Midbrain (tissue), 1 donor: ENCODE results near the gene ADRA2A.

Source experiments
- DNase-seq: peaks from one replicate; lab custom pipeline; 2025; lab: John Stamatoyannopoulos, UW

The ADRA2A gene

GRCh38 chr10:111110771-111111170 lies 33.9 kb downstream of the ADRA2A start:
- DNase-seq = no peak

- DNase-seq = no peak
These were observed 35.5 kb downstream of the ADRA2A start for GRCh38 chr10:111112333-111112732.

GRCh38 chr10:111113238-111113960 lies 36.6 kb downstream of the ADRA2A start:
- no peak for DNase-seq

- DNase-seq = no peak
These were observed 37.3 kb downstream of the ADRA2A start for GRCh38 chr10:111113961-111114757.

GRCh38 chr10:111114758-111115500 lies 38.1 kb downstream of the ADRA2A start:
- DNase-seq = no peak

GRCh38 chr10:111116211-111116610 lies 39.4 kb downstream of the ADRA2A start:
- no peak for DNase-seq

GRCh38 chr10:111116762-111117445 lies 40.1 kb downstream of the ADRA2A start:
- no peak for DNase-seq

- DNase-seq = no peak
These were observed 40.9 kb downstream of the ADRA2A start for GRCh38 chr10:111117528-111118277.

GRCh38 chr10:111118758-111119157 lies 41.9 kb downstream of the ADRA2A start:
- no peak for DNase-seq

- no peak for DNase-seq
These were observed 42.8 kb downstream of the ADRA2A start for GRCh38 chr10:111119637-111120036.

GRCh38 chr10:111122127-111122526 lies 45.3 kb downstream of the ADRA2A start:
- no peak for DNase-seq

- DNase-seq = no peak
These were observed 47.1 kb downstream of the ADRA2A start for GRCh38 chr10:111123883-111124282.

GRCh38 chr10:111125102-111125501 lies 48.3 kb downstream of the ADRA2A start:
- no peak for DNase-seq

- DNase-seq = no peak
These were observed 49.2 kb downstream of the ADRA2A start for GRCh38 chr10:111126077-111126476.

- DNase-seq = no peak
These were observed 50.4 kb downstream of the ADRA2A start for GRCh38 chr10:111127081-111127848.

- no peak for DNase-seq
These were observed 51.7 kb downstream of the ADRA2A start for GRCh38 chr10:111128331-111129180.

GRCh38 chr10:111129363-111129762 lies 52.5 kb downstream of the ADRA2A start:
- no peak for DNase-seq

- DNase-seq = no peak
These were observed 53.6 kb downstream of the ADRA2A start for GRCh38 chr10:111130471-111130870.
